H1 (cell line): ENCODE measurements around the gene DCLK1. TPM values are rescaled to one million over a fixed set of nuclear protein-coding genes. Genes with fewer than 3 reads are reported as not detected.

Source experiments
- CTCF ChIA-PET: fragments of 300-600 bp; sonication (Branson Sonifier 250); formaldehyde crosslinking; loops from one replicate; lab custom pipeline; 2021; ENCODE audit not compliant: partially characterized antibody; lab: Charles Lee
- POLR2A ChIA-PET: fragments of 300-600 bp; sonication (Branson Sonifier 250); formaldehyde crosslinking; loops from one replicate; lab custom pipeline; 2021; ENCODE audit warnings: inconsistent platforms; ENCODE audit not compliant: partially characterized antibody; lab: Charles Lee
- DNase-seq, 2 experiments: peaks; one replicate each; pipeline versions ENCODE4 v3.0.0 to v3.0.0-alpha.2; 2010 to 2022; ENCODE audit warnings: low spot score in 2 of 2, low read depth in 1 of 2, mixed read lengths in 1 of 2
- FAIRE-seq: peaks from 2 replicates; lab custom pipeline; 2011; peaks lifted over from hg19 to GRCh38; lab: Jason Lieb, UNC
- H2AFZ ChIP-seq: 2 replicates; pipeline ENCODE4 v1.8.1; 2012; ENCODE audit warnings: low read length, inconsistent platforms
- H2AK5ac ChIP-seq: 2 replicates; pipeline ENCODE4 v1.6.1; 2013; ENCODE audit warnings: low read depth, low read length
- H2BK120ac ChIP-seq: replicated peaks from 2 replicates; pipeline ENCODE3; 2013; ENCODE audit warnings: low read depth, low read length, inconsistent platforms
- H2BK12ac ChIP-seq: 2 replicates; pipeline ENCODE4 v1.6.1; 2013; ENCODE audit warnings: low read depth, low read length
- H2BK15ac ChIP-seq: 2 replicates; pipeline ENCODE4 v1.6.1; 2013; ENCODE audit warnings: low read length
- H2BK20ac ChIP-seq: 2 replicates; pipeline ENCODE4 v1.6.1; 2013; ENCODE audit warnings: low read length
- H2BK5ac ChIP-seq: 2 replicates; pipeline ENCODE4 v1.6.1; 2013; ENCODE audit warnings: low read depth, low read length
- H3K14ac ChIP-seq: 2 replicates; pipeline ENCODE4 v1.6.1; 2013; ENCODE audit warnings: inconsistent platforms; ENCODE audit not compliant: insufficient read length
- H3K18ac ChIP-seq: 2 replicates; pipeline ENCODE4 v1.6.1; 2013; ENCODE audit warnings: low read length; ENCODE audit errors: extremely low read depth
- H3K23ac ChIP-seq: 2 replicates; pipeline ENCODE4 v1.6.1; 2013; ENCODE audit warnings: inconsistent platforms; ENCODE audit not compliant: insufficient read length
- H3K23me2 ChIP-seq: 2 replicates; pipeline ENCODE4 v1.6.1; 2013; ENCODE audit warnings: low read depth, low read length
- H3K27ac ChIP-seq: 2 replicates; pipeline ENCODE4 v1.6.1; 2011; ENCODE audit warnings: low read depth, low read length, inconsistent platforms
- H3K27me3 ChIP-seq, 4 experiments: replicated peaks in 1 of 4; 1 replicate in 1 of 4; 2 replicates in 3 of 4; pipeline versions ENCODE4 v1.6.1 to v1.8.1; 2011 to 2013; ENCODE audit warnings: low read length in 3 of 4, mild to moderate bottlenecking in 3 of 4, inconsistent platforms in 2 of 4, mixed read lengths in 2 of 4, moderate library complexity in 1 of 4; ENCODE audit not compliant: control insufficient read depth in 3 of 4, insufficient read depth in 3 of 4; ENCODE audit errors: extremely low read depth in 1 of 4
- H3K36me3 ChIP-seq, 4 experiments: 2 replicates each; pipeline versions ENCODE4 v1.6.1 to v1.8.1; 2011 to 2013; ENCODE audit warnings: mild to moderate bottlenecking in 4 of 4, low read length in 3 of 4, moderate library complexity in 2 of 4, control low read depth in 1 of 4, inconsistent platforms in 1 of 4; ENCODE audit not compliant: insufficient read depth in 4 of 4, control insufficient read depth in 2 of 4
- H3K4ac ChIP-seq: replicated peaks from 2 replicates; pipeline ENCODE3; 2013; ENCODE audit warnings: low read length, low read depth, mixed read lengths, inconsistent platforms; ENCODE audit not compliant: insufficient read length
- H3K4me1 ChIP-seq, 4 experiments: replicated peaks in 1 of 4; 1 replicate in 1 of 4; 2 replicates in 3 of 4; pipeline versions ENCODE4 v1.6.1 to v1.8.1; 2011 to 2013; ENCODE audit warnings: low read length in 3 of 4, inconsistent platforms in 2 of 4, mixed read lengths in 1 of 4; ENCODE audit not compliant: insufficient read depth in 4 of 4, control insufficient read depth in 3 of 4
- H3K4me2 ChIP-seq, 2 experiments: 2 replicates each; pipeline versions ENCODE4 v1.6.1 to v1.8.1; 2011 to 2013; ENCODE audit warnings: low read depth in 2 of 2, low read length in 2 of 2, control low read depth in 1 of 2, inconsistent platforms in 1 of 2, mild to moderate bottlenecking in 1 of 2; ENCODE audit not compliant: insufficient read depth in 1 of 2
- H3K4me3 ChIP-seq, 4 experiments: fragments of 200-600, 300-600 bp in 1 of 4; sonication (generic), shearing (Covaris generic), sonication (Bioruptor Twin) in 1 of 4; 2 replicates each; pipeline versions ENCODE4 v1.5.1 to v1.8.1; 2011 to 2016; ENCODE audit warnings: low read length in 4 of 4, low read depth in 3 of 4, control low read depth in 2 of 4, inconsistent platforms in 2 of 4, mild to moderate bottlenecking in 2 of 4, mixed read lengths in 1 of 4, moderate library complexity in 1 of 4; ENCODE audit not compliant: insufficient read depth in 2 of 4; ENCODE audit errors: extremely low read depth in 1 of 4
- H3K56ac ChIP-seq: replicated peaks from 2 replicates; pipeline ENCODE3; 2013; ENCODE audit warnings: low read depth, mild to moderate bottlenecking, mixed read lengths, low read length, inconsistent platforms; ENCODE audit not compliant: insufficient read length
- H3K79me1 ChIP-seq: 2 replicates; pipeline ENCODE4 v1.6.1; 2013; ENCODE audit warnings: low read depth, low read length, control low read depth
- H3K79me2 ChIP-seq, 2 experiments: 2 replicates each; pipeline versions ENCODE4 v1.6.1 to v1.8.1; 2012 to 2013; ENCODE audit warnings: low read length in 2 of 2, mild to moderate bottlenecking in 2 of 2, inconsistent platforms in 1 of 2; ENCODE audit not compliant: insufficient read depth in 2 of 2, control insufficient read depth in 1 of 2
- H3K9ac ChIP-seq, 4 experiments: replicated peaks in 1 of 4; 1 replicate in 1 of 4; 2 replicates in 3 of 4; pipeline versions ENCODE4 v1.6.1 to v1.8.1; 2011 to 2013; ENCODE audit warnings: low read depth in 3 of 4, low read length in 3 of 4, control low read depth in 2 of 4, mild to moderate bottlenecking in 2 of 4, moderate library complexity in 2 of 4, inconsistent platforms in 1 of 4; ENCODE audit errors: extremely low read depth in 1 of 4
- H3K9me3 ChIP-seq, 2 experiments: 2 replicates each; pipeline versions ENCODE4 v1.6.1 to v1.8.1; 2012 to 2013; ENCODE audit warnings: mild to moderate bottlenecking in 2 of 2, moderate library complexity in 2 of 2, control low read depth in 1 of 2, inconsistent platforms in 1 of 2, low read depth in 1 of 2, low read length in 1 of 2, mixed read lengths in 1 of 2; ENCODE audit not compliant: insufficient read depth in 2 of 2
- H4K20me1 ChIP-seq, 2 experiments: replicated peaks in 1 of 2; 2 replicates each; pipeline versions ENCODE3 to v1.8.1; 2011 to 2013; ENCODE audit warnings: inconsistent platforms in 2 of 2, low read length in 2 of 2, mild to moderate bottlenecking in 1 of 2; ENCODE audit not compliant: insufficient read depth in 2 of 2, control insufficient read depth in 1 of 2
- H4K5ac ChIP-seq: 2 replicates; pipeline ENCODE4 v1.6.1; 2013; ENCODE audit warnings: low read length, low read depth, mixed read lengths, inconsistent platforms; ENCODE audit not compliant: insufficient read length
- H4K8ac ChIP-seq: 2 replicates; pipeline ENCODE4 v1.8.0; 2013; ENCODE audit warnings: mild to moderate bottlenecking, moderate library complexity, low read length, inconsistent platforms; ENCODE audit not compliant: insufficient read depth; ENCODE audit errors: extremely low read depth
- H4K91ac ChIP-seq: replicated peaks from 2 replicates; pipeline ENCODE3; 2013; ENCODE audit warnings: low read length, mixed read lengths, inconsistent platforms; ENCODE audit not compliant: insufficient read length
- PHF8 ChIP-seq: fragments of 200-600 bp; sonication (generic); conservative IDR thresholded peaks from 2 replicates; pipeline ENCODE4 v1.7.1; 2012; ENCODE audit warnings: low read depth, mild to moderate bottlenecking, inconsistent platforms, low read length, moderate library complexity
- RAD21 ChIP-seq, 2 experiments: IDR thresholded peaks in 1 of 2; conservative IDR thresholded peaks in 1 of 2; 2 replicates each; pipeline ENCODE4 v1.6.1; 2011; ENCODE audit warnings: low read depth in 2 of 2, low read length in 2 of 2, improper control_type of control experiment in 1 of 2, inconsistent platforms in 1 of 2, mild to moderate bottlenecking in 1 of 2, moderate library complexity in 1 of 2
- WGBS, 2 experiments: shearing (Covaris generic) in 1 of 2; methylation state at CpG; one replicate each; pipeline versions ENCODE4 v1.1.6 to v1.1.7; 2013 to 2015; ENCODE audit warnings: low lambda C conversion rate in 2 of 2, mixed read lengths in 2 of 2, inconsistent platforms in 1 of 2, low coverage in 1 of 2, missing lambda C conversion rate in 1 of 2; ENCODE audit not compliant: insufficient replicate concordance in 2 of 2, insufficient coverage in 1 of 2, insufficient read length in 1 of 2; ENCODE audit errors: extremely low coverage in 1 of 2, missing lambda C conversion rate in 1 of 2; 5-methylcytosine and 5-hydroxymethylcytosine counted together
- polyA plus RNA-seq, 7 experiments: library from polyadenylated mRNA; depleted of rRNA in 3 of 7; stranded (reverse) in 5 of 7; unstranded in 2 of 7; fragments of >200 nt in 5 of 7; fragments of 200-250 nt in 2 of 7; gene quantifications; 1 replicate in 5 of 7; 2 replicates in 1 of 7; 4 replicates in 1 of 7; pipeline versions ENCODE4 v1.2.1 to v1.2.3, GENCODE V29; 2011 to 2013; ENCODE audit warnings: missing spikeins in 2 of 7, mixed read lengths in 2 of 7
- total RNA-seq: library from RNA; stranded (reverse); fragmentation: NEBNext Ultra II Directional; extraction: Animal tissue kit (Norgen Biotek cat#: 25700); gene quantifications from 2 replicates; pipeline ENCODE4 v1.2.1, GENCODE V29; 2021

Gene DCLK1
- total and polyA plus RNA-seq, 2 of the 8 experiments (the other 6 are each of a cell fraction or from before 2014, with no cell fraction given): 22.8 to 41.0 TPM

DNA sequence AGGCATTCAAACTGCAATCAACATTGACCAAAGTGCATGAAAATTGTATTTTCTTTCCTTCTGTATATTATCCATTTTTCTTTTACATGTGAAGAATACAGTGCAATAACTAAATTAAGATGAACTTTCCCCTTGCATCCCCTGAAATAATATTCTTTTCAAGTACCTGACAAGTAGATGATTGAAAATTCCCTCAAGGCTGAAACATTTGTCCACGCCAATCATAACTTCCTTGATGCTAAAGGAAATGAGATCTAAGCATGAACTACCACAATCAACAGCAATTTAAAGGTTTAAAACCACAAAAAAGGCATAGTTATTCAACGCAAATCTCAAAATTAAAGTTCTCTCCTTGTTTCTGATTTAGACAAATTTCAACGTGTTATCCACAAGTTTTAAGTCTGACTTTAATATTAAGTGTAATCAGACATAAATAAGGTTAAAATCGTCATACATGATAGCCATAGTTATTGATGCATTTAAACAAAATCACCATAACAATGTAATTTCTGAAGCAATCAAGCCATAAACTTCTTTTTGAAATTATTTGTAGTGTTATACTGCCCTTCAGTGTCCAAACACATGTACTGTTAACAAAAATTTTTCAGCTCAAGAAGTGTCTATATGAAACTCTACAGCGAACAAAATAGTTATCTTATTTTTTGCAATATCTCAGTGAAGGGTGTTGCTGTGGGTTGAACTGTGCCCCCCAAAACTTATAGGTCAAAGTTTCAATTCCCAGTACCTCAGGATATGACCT lies 169.5 kb downstream of the DCLK1 start:
- no peak overlapping the region for H3K9ac ChIP-seq
- no peaks in the 10 kb centered on the region; the same call in 1 of the 2 replicates for H3K79me1 ChIP-seq
- H2AK5ac ChIP-seq: no peak overlapping the region
- no peak overlapping the region for H2BK15ac ChIP-seq
- no peak overlapping the region for H3K23ac ChIP-seq
- no peak overlapping the region for H4K5ac ChIP-seq
- no peaks in the 10 kb centered on the region for H3K4me1 ChIP-seq
- no peak overlapping the region for H3K4me3 ChIP-seq
- no peak overlapping the region for H3K4ac ChIP-seq
- peaks cover 8% of the 10 kb centered on the region for H3K23me2 ChIP-seq
- ChIA-PET CTCF (interaction anchor here (0.6 to 1.7 kb wide), 6 partner anchors 14 to 302 kb away, joined by 3 to 8 read pairs (median 4); no protein-coding TSS in a partner anchor), POLR2A (no interaction called here)
- no peak overlapping the region for H2BK12ac ChIP-seq
- H3K27ac ChIP-seq: no peak overlapping the region
- no peak overlapping the region for H2AFZ ChIP-seq
- no peak overlapping the region for H3K4me2 ChIP-seq
- H2BK5ac ChIP-seq: no peak overlapping the region
- peaks cover 0 to 4% of the 10 kb centered on the region in 2 experiments; a peak in 2 of 4 replicates for H3K79me2 ChIP-seq
- no peak overlapping the region for H2BK20ac ChIP-seq
- H3K56ac ChIP-seq: no peak overlapping the region
- H4K20me1 ChIP-seq: peaks cover 0 to 7% of the 10 kb centered on the region in 2 experiments
- H4K91ac ChIP-seq: no peak overlapping the region
- no peak overlapping the region for H2BK120ac ChIP-seq
- TF ChIP-seq RAD21 (IDR thresholded peaks at IDR 0.05 in 1 of 2, conservative IDR thresholded peaks at IDR 0.05 in 1 of 2; ENCODE audit: low read depth in 2 of 2, low read length in 2 of 2): peak in 1 of 2 experiments; percentile 38; a peak in 2 of 4 replicates
- TF ChIP-seq PHF8: no peak
- DNase-seq: no peak
- H3K27me3 ChIP-seq: no peaks in the 10 kb centered on the region
- H3K18ac ChIP-seq: no peak overlapping the region
- 85% methylated on average over 5 of the region's 5 CpGs; no CpG with 5 or more reads in 1 of the 2 experiments for WGBS, 2 experiments
- no peaks in the 10 kb centered on the region; a peak in 1 of 8 replicates for H3K36me3 ChIP-seq
- FAIRE-seq: peak; percentile 72
- H3K14ac ChIP-seq: no peak overlapping the region
- H3K9me3 ChIP-seq: peaks cover 0 to under 1% of the 10 kb centered on the region in 2 experiments; a peak in 1 of 4 replicates
- H4K8ac ChIP-seq: no peak overlapping the region
